Measurements from ENCODE around the gene EGFL8. TPM values are rescaled to one million over a fixed set of nuclear protein-coding genes. Genes with fewer than 3 reads are reported as not detected.

The EGFL8 gene
- total and polyA plus RNA-seq, 4 experiments from 2014 or later: 0.23 to 16.6 (median 16.6) TPM; not detected in 1

DNA sequence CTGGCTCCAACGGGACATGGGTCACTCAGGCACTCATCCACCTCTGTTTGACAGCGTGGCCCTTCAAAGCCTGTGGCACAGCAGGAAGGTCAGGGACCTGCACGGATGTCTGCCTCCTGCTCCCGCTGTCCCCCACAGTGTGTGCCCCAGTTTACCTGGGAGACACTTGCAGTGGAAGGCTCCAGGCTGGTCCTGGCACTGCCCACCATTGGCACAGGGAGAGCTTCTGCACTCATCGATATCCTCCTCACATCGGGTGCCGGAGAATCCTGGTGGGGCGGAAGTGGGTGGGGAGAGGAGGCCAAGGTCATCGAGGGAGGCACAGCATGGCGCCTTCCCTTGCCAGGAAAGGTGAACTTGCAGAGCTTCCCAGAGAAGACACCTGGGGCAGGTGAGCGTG lies 52.6 kb downstream of the EGFL8 start:
- no peak overlapping the region for H3K27ac ChIP-seq (ENCODE audit: low read depth, low read length)
- H3K36me3 Mint-ChIP-seq: no peaks in the 10 kb centered on the region
- H3K9me3 ChIP-seq (ENCODE audit: control insufficient read depth in 1 of 2, low read length in 2 of 2): no peaks in the 10 kb centered on the region
- H3K36me3 ChIP-seq (ENCODE audit: insufficient read depth, low read length): no peaks in the 10 kb centered on the region
- H3K27ac Mint-ChIP-seq: peak overlapping the region in 1 of 7 donors; percentile 74
- ChIA-PET CTCF (ENCODE audit: partially characterized antibody) (no interaction called here), POLR2A (ENCODE audit: partially characterized antibody) (interaction anchor here (0.6 kb wide), 1 partner anchor 20 kb away, joined by 3 read pairs; no protein-coding TSS in a partner anchor)
- no peak for DNase-seq
- no peaks in the 10 kb centered on the region for H3K9me3 Mint-ChIP-seq
- H3K4me3 ChIP-seq (ENCODE audit: low read length in 2 of 2): no peak overlapping the region
- intact Hi-C loops (cut with micrococcal nuclease): no loop called here
- H3K4me1 ChIP-seq (ENCODE audit: insufficient read depth, low read length): no peaks in the 10 kb centered on the region
- H3K27me3 ChIP-seq (ENCODE audit: insufficient read depth, low read length): no peaks in the 10 kb centered on the region
- H3K4me1 Mint-ChIP-seq: peaks cover 0 to 6% (median 0%) of the 10 kb centered on the region in 4 donors
- H3K27me3 Mint-ChIP-seq: no peaks in the 10 kb centered on the region
- H3K4me3 Mint-ChIP-seq: no peak overlapping the region

Small RNAs within 50 kb of the gene (microRNA-seq; reads per million reads assigned to microRNA genes)
- not detected for gene MIR6721 (ENCODE audit: borderline microRNAs expressed, borderline number of aligned reads, borderline replicate concordance)
- gene MIR6833 (ENCODE audit: borderline microRNAs expressed, borderline number of aligned reads, borderline replicate concordance): not detected

Other genes starting within 250 kb of the EGFL8 start
- 1 to 10 TPM; 2.1 to 3.2 TPM for gene C2, start 236.9 kb upstream of the EGFL8 start, total RNA-seq
- not detected for gene C2, start 236.9 kb upstream of the EGFL8 start, polyA plus RNA-seq
- gene CFB, start 218.5 kb upstream of the EGFL8 start, total RNA-seq: under 1 TPM in 1 of 2 experiments, not detected in 1; 0.64 TPM
- gene CFB, start 218.5 kb upstream of the EGFL8 start, polyA plus RNA-seq: not detected
- gene NELFE, start 205.6 kb upstream of the EGFL8 start, total RNA-seq: 10 to 100 TPM; 45.8 to 49.0 TPM
- 10 to 100 TPM; 67.0 to 78.5 TPM for gene NELFE, start 205.6 kb upstream of the EGFL8 start, polyA plus RNA-seq
- 100 to 1,000 TPM; 117 to 119 TPM for gene SKIC2, start 205.4 kb upstream of the EGFL8 start, total RNA-seq
- 10 to 100 TPM; 21.8 to 23.0 TPM for gene SKIC2, start 205.4 kb upstream of the EGFL8 start, polyA plus RNA-seq
- 10 to 100 TPM; 27.8 to 30.3 TPM for gene DXO, start 192.5 kb upstream of the EGFL8 start, total RNA-seq
- gene DXO, start 192.5 kb upstream of the EGFL8 start, polyA plus RNA-seq: 10 to 100 TPM; 10.8 to 11.7 TPM
- gene C4A, start 182.5 kb upstream of the EGFL8 start, total RNA-seq: 1 to 10 TPM; 6.7 to 9.8 TPM
- gene C4A, start 182.5 kb upstream of the EGFL8 start, polyA plus RNA-seq: under 1 TPM in 1 of 2 donors, not detected in 1; 0.17 TPM
- 1 to 10 TPM; 5.0 to 5.8 TPM for gene C4B, start 149.8 kb upstream of the EGFL8 start, total RNA-seq
- under 1 TPM in 1 of 2 donors, not detected in 1; 0.36 TPM for gene C4B, start 149.8 kb upstream of the EGFL8 start, polyA plus RNA-seq
- under 1 TPM; 0.39 to 0.61 TPM for gene CYP21A2, start 126.2 kb upstream of the EGFL8 start, total RNA-seq
- not detected for gene CYP21A2, start 126.2 kb upstream of the EGFL8 start, polyA plus RNA-seq
- gene TNXB, start 55.3 kb upstream of the EGFL8 start, total RNA-seq: 10 to 100 TPM; 16.5 to 22.4 TPM
- under 1 TPM in 1 of 2 donors, not detected in 1; 0.31 TPM for gene TNXB, start 55.3 kb upstream of the EGFL8 start, polyA plus RNA-seq
- 100 to 1,000 TPM; 151 to 154 TPM for gene ATF6B, start 36.3 kb upstream of the EGFL8 start, total RNA-seq
- gene ATF6B, start 36.3 kb upstream of the EGFL8 start, polyA plus RNA-seq: 10 to 100 TPM; 11.4 to 27.7 TPM
- 1 to 10 TPM; 2.2 to 2.8 TPM for gene FKBPL, start 34.3 kb upstream of the EGFL8 start, total RNA-seq
- gene FKBPL, start 34.3 kb upstream of the EGFL8 start, polyA plus RNA-seq: 1 to 10 TPM; 2.0 to 3.0 TPM
- 1 to 10 TPM; 1.5 to 1.9 TPM for gene PRRT1, start 12.7 kb upstream of the EGFL8 start, total RNA-seq
- gene PRRT1, start 12.7 kb upstream of the EGFL8 start, polyA plus RNA-seq: under 1 TPM in 1 of 2 donors, not detected in 1; 0.60 TPM
- 10 to 100 TPM; 12.7 to 15.4 TPM for gene PPT2, start 10.5 kb upstream of the EGFL8 start, total RNA-seq
- 1 to 10 TPM; 3.8 TPM for gene PPT2, start 10.5 kb upstream of the EGFL8 start, polyA plus RNA-seq
- 10 to 100 TPM; 32.2 to 32.8 TPM for gene AGPAT1, start 11.5 kb downstream of the EGFL8 start, total RNA-seq
- 10 to 100 TPM; 15.3 to 16.4 TPM for gene AGPAT1, start 11.5 kb downstream of the EGFL8 start, polyA plus RNA-seq
- 10 to 100 TPM; 44.2 to 47.7 TPM for gene RNF5, start 13.8 kb downstream of the EGFL8 start, total RNA-seq
- 100 to 1,000 TPM; 102 to 129 TPM for gene RNF5, start 13.8 kb downstream of the EGFL8 start, polyA plus RNA-seq
- gene AGER, start 19.7 kb downstream of the EGFL8 start, total RNA-seq: 10 to 100 TPM; 74.8 to 77.3 TPM
- gene AGER, start 19.7 kb downstream of the EGFL8 start, polyA plus RNA-seq: under 1 TPM in 1 of 2 donors, not detected in 1; 0.62 TPM
- 100 to 1,000 TPM; 188 to 192 TPM for gene PBX2, start 25.6 kb downstream of the EGFL8 start, total RNA-seq
- gene PBX2, start 25.6 kb downstream of the EGFL8 start, polyA plus RNA-seq: 1 to 10 TPM in 1 of 2 donors, under 1 TPM in 1; 0.57 to 1.8 TPM
- gene GPSM3, start 28.0 kb downstream of the EGFL8 start, total RNA-seq: 100 to 1,000 TPM; 309 to 313 TPM
- gene GPSM3, start 28.0 kb downstream of the EGFL8 start, polyA plus RNA-seq: 100 to 1,000 TPM; 110 to 165 TPM
- gene NOTCH4, start 59.5 kb downstream of the EGFL8 start, total RNA-seq: 1 to 10 TPM in 1 of 2 experiments, under 1 TPM in 1; 0.35 to 1.2 TPM
- gene NOTCH4, start 59.5 kb downstream of the EGFL8 start, polyA plus RNA-seq: under 1 TPM in 1 of 2 donors, not detected in 1; 0.70 TPM
- gene TSBP1, start 207.3 kb downstream of the EGFL8 start, total RNA-seq: not detected
- not detected for gene TSBP1, start 207.3 kb downstream of the EGFL8 start, polyA plus RNA-seq
- not detected for gene BTNL2, start 242.6 kb downstream of the EGFL8 start, total RNA-seq
- not detected for gene BTNL2, start 242.6 kb downstream of the EGFL8 start, polyA plus RNA-seq

Data from CD4-positive, alpha-beta memory T cell (primary cell).